Smooth muscle cell (in vitro differentiated cells): ENCODE data around the gene PIEZO2. TPM values are rescaled to one million over a fixed set of nuclear protein-coding genes. Genes with fewer than 3 reads are reported as not detected.
A peak's percentile ranks its signal among the peaks of the same experiment; 100 is the strongest.

Experiments
- DNase-seq: peaks from one replicate; lab custom pipeline; 2025; ENCODE audit not compliant: unreplicated experiment; lab: John Stamatoyannopoulos, UW
- H2AFZ ChIP-seq: fragments of 200-600 bp; sonication (generic); 2 replicates; pipeline ENCODE4 v1.6.0; 2016; ENCODE audit warnings: antibody characterized with exemption, low read depth, mild to moderate bottlenecking
- H3F3A ChIP-seq: fragments of 200-600 bp; sonication (generic); 2 replicates; pipeline ENCODE4 v1.6.0; 2017; ENCODE audit warnings: antibody characterized with exemption, low read depth
- H3K27ac ChIP-seq: fragments of 200-600 bp; sonication (generic); 2 replicates; pipeline ENCODE4 v1.5.1; 2016; ENCODE audit warnings: low read depth, mild to moderate bottlenecking
- H3K27me3 ChIP-seq: fragments of 200-600 bp; sonication (generic); 2 replicates; pipeline ENCODE4 v1.6.1; 2016; ENCODE audit warnings: low read depth, mild to moderate bottlenecking
- H3K36me3 ChIP-seq: fragments of 200-600 bp; sonication (generic); 2 replicates; pipeline ENCODE4 v1.5.1; 2016; ENCODE audit warnings: low read depth
- H3K4me1 ChIP-seq: fragments of 200-600 bp; sonication (generic); 2 replicates; pipeline ENCODE4 v1.5.1; 2016; ENCODE audit warnings: low read depth
- H3K4me2 ChIP-seq: fragments of 200-600 bp; sonication (generic); 2 replicates; pipeline ENCODE4 v1.6.0; 2016; ENCODE audit warnings: mild to moderate bottlenecking
- H3K4me3 ChIP-seq: fragments of 200-600 bp; sonication (generic); 2 replicates; pipeline ENCODE4 v1.5.1; 2016; ENCODE audit warnings: mild to moderate bottlenecking
- H3K79me2 ChIP-seq: fragments of 200-600 bp; sonication (generic); 2 replicates; pipeline ENCODE4 v1.6.0; 2016; ENCODE audit warnings: low read depth, mild to moderate bottlenecking
- H3K9ac ChIP-seq: fragments of 200-600 bp; sonication (generic); 2 replicates; pipeline ENCODE4 v1.6.0; 2016; ENCODE audit warnings: low read depth
- H3K9me3 ChIP-seq: fragments of 200-600 bp; sonication (generic); replicated peaks from 2 replicates; pipeline ENCODE4 v1.5.1; 2016; ENCODE audit warnings: low read depth
- H4K20me1 ChIP-seq: fragments of 200-600 bp; sonication (generic); 2 replicates; pipeline ENCODE4 v1.6.0; 2016; ENCODE audit warnings: low read depth
- CTCF ChIP-seq: fragments of 200-600 bp; sonication (generic); IDR thresholded peaks from 2 replicates; pipeline ENCODE4 v1.5.1; 2017; ENCODE audit warnings: borderline replicate concordance, mild to moderate bottlenecking, antibody characterized with exemption; ENCODE audit not compliant: insufficient read depth, poor library complexity, severe bottlenecking
- WGBS: methylation state at CpG from one replicate; pipeline ENCODE4 v1.1.7; 2016; ENCODE audit warnings: low lambda C conversion rate; 5-methylcytosine and 5-hydroxymethylcytosine counted together
- polyA plus RNA-seq: library from polyadenylated mRNA; unstranded; fragments of >200 nt; fragmentation: Nextera tagmentation; extraction: Ambion mirVana; gene quantifications from 2 replicates; pipeline ENCODE4 v1.2.1, GENCODE V29; 2016
- total RNA-seq: library from RNA; depleted of rRNA; stranded (reverse); fragments of >200 nt; gene quantifications from 2 replicates; pipeline ENCODE4 v1.2.3, GENCODE V29; 2014

The PIEZO2 gene
- total and polyA plus RNA-seq, 2 experiments from 2014 or later, result 1.3 to 4.7 TPM

- Histone ChIP-seq H3K9ac (no peak overlapping the region), H3K36me3 (no peaks in the 10 kb centered on the region), H3K4me1 (no peaks in the 10 kb centered on the region), H4K20me1 (no peaks in the 10 kb centered on the region), H3K4me2 (no peak overlapping the region), H3K4me3 (no peak overlapping the region), H3F3A (no peaks in the 10 kb centered on the region), H3K27ac (no peak overlapping the region), H3K27me3 (no peaks in the 10 kb centered on the region), H3K9me3 (no peaks in the 10 kb centered on the region), H3K79me2 (no peaks in the 10 kb centered on the region), H2AFZ (no peak overlapping the region)
- TF ChIP-seq CTCF, result no peak
- DNase-seq, result no peak
- 63% methylated on average over 6 of the region's 6 CpGs for WGBS
Measured at GRCh38 chr18:10776493-10776892, 372.9 kb downstream of the PIEZO2 start.

GRCh38 chr18:10775026-10775425 is 374.3 kb downstream of the PIEZO2 start:
- no peak overlapping the region for H2AFZ ChIP-seq
- H3K9ac ChIP-seq, result no peak overlapping the region
- H4K20me1 ChIP-seq, result no peaks in the 10 kb centered on the region
- DNase-seq, result no peak
- H3K4me1 ChIP-seq, result no peaks in the 10 kb centered on the region
- H3F3A ChIP-seq, result no peaks in the 10 kb centered on the region
- H3K4me3 ChIP-seq, result no peak overlapping the region
- H3K4me2 ChIP-seq, result no peak overlapping the region
- no peak for TF ChIP-seq CTCF
- no peak overlapping the region for H3K27ac ChIP-seq
- no peaks in the 10 kb centered on the region for H3K36me3 ChIP-seq
- no peaks in the 10 kb centered on the region for H3K9me3 ChIP-seq
- WGBS, result 93% methylated on average over 5 of the region's 5 CpGs
- H3K79me2 ChIP-seq, result no peaks in the 10 kb centered on the region
- H3K27me3 ChIP-seq, result no peaks in the 10 kb centered on the region

- Histone ChIP-seq H3K4me2 (peak overlapping the region; percentile 27), H2AFZ (no peak overlapping the region), H4K20me1 (no peaks in the 10 kb centered on the region), H3K4me3 (no peak overlapping the region), H3K36me3 (no peaks in the 10 kb centered on the region), H3K9ac (no peak overlapping the region), H3K27ac (no peak overlapping the region), H3K4me1 (no peaks in the 10 kb centered on the region), H3K27me3 (no peaks in the 10 kb centered on the region), H3K9me3 (no peaks in the 10 kb centered on the region), H3K79me2 (no peaks in the 10 kb centered on the region), H3F3A (no peaks in the 10 kb centered on the region)
- TF ChIP-seq CTCF, result no peak
- no peak for DNase-seq
- WGBS, result 14% methylated on average over 3 of the region's 3 CpGs
Measured at GRCh38 chr18:10771053-10771709, 378.2 kb downstream of the PIEZO2 start.

- no peaks in the 10 kb centered on the region for H3F3A ChIP-seq
- H3K27ac ChIP-seq, result no peak overlapping the region
- H2AFZ ChIP-seq, result no peak overlapping the region
- no peak for DNase-seq
- H3K27me3 ChIP-seq, result no peaks in the 10 kb centered on the region
- H4K20me1 ChIP-seq, result no peaks in the 10 kb centered on the region
- H3K9ac ChIP-seq, result no peak overlapping the region
- no peaks in the 10 kb centered on the region for H3K79me2 ChIP-seq
- 79% methylated on average over 2 of the region's 2 CpGs for WGBS
- no peaks in the 10 kb centered on the region for H3K4me1 ChIP-seq
- TF ChIP-seq CTCF, result no peak
- H3K36me3 ChIP-seq, result no peaks in the 10 kb centered on the region
- H3K4me2 ChIP-seq, result no peak overlapping the region
- H3K9me3 ChIP-seq, result no peaks in the 10 kb centered on the region
- no peak overlapping the region for H3K4me3 ChIP-seq
Measured at GRCh38 chr18:10770264-10770663, 379.1 kb downstream of the PIEZO2 start.
